Keratinocyte (primary cell): ENCODE measurements around the gene WSB1.

ENCODE experiments used
- CTCF ChIP-seq, 3 experiments: IDR thresholded peaks in 1 of 3; conservative IDR thresholded peaks in 1 of 3; optimal IDR thresholded peaks in 1 of 3; 2 replicates in 2 of 3; 3 replicates in 1 of 3; pipeline versions ENCODE3 to v1.5.1; 2011; ENCODE audit warnings: low read length in 3 of 3, mild to moderate bottlenecking in 3 of 3, moderate library complexity in 2 of 3, control low read depth in 1 of 3, inconsistent platforms in 1 of 3; ENCODE audit not compliant: insufficient read depth in 2 of 3; ENCODE audit errors: extremely low read depth in 1 of 3
- EZH2 ChIP-seq: IDR thresholded peaks from one replicate; pipeline ENCODE4 v1.6.1; 2012; ENCODE audit warnings: inconsistent platforms, mild to moderate bottlenecking, low read length, moderate library complexity

- no peak for TF ChIP-seq CTCF (optimal IDR thresholded peaks at IDR 0.05 in 1 of 3, IDR thresholded peaks at IDR 0.05 in 1 of 3, conservative IDR thresholded peaks at IDR 0.05 in 1 of 3; ENCODE audit: extremely low read depth in 1 of 3, insufficient read depth in 2 of 3, low read length in 3 of 3)
- no peak for TF ChIP-seq EZH2
These were observed 58.6 kb downstream of the WSB1 start for GRCh38 chr17:27352448-27353032.
